GM18502 (cell line): ENCODE data around the gene GGT6.

Experiments used
- ATAC-seq: cut with Tn5 transposase; IDR thresholded peaks from one replicate; pipeline ENCODE4 v1.9.1; 2021; ENCODE audit warnings: mild to moderate bottlenecking; ENCODE audit not compliant: unreplicated experiment, poor library complexity

GGT6 gene

GRCh38 chr17:4576729-4577322 is 16.4 kb upstream of the GGT6 start:
- no peak for ATAC-seq

GRCh38 chr17:4576161-4576558 is 15.8 kb upstream of the GGT6 start:
- ATAC-seq = no peak

- no peak for ATAC-seq
Observed at GRCh38 chr17:4574448-4575045, 14.2 kb upstream of the GGT6 start.

GRCh38 chr17:4573669-4574068 is 13.3 kb upstream of the GGT6 start:
- no peak for ATAC-seq

- ATAC-seq = no peak
Observed at GRCh38 chr17:4573115-4573514, 12.7 kb upstream of the GGT6 start.

- ATAC-seq = no peak
Observed at GRCh38 chr17:4572131-4572530, 11.8 kb upstream of the GGT6 start.

- no peak for ATAC-seq
Observed at GRCh38 chr17:4569591-4569990, 9.2 kb upstream of the GGT6 start.

GRCh38 chr17:4566785-4567184 is 6.4 kb upstream of the GGT6 start:
- ATAC-seq = no peak

- no peak for ATAC-seq
Observed at GRCh38 chr17:4565209-4566141, 5.1 kb upstream of the GGT6 start.

- ATAC-seq = no peak
Observed at GRCh38 chr17:4562015-4562969, 1.9 kb upstream of the GGT6 start.

GRCh38 chr17:4560837-4561256 is 470 bp upstream of the GGT6 start:
- ATAC-seq = no peak

- ATAC-seq = no peak
Observed at GRCh38 chr17:4559966-4560365, 411 bp downstream of the GGT6 start.

GRCh38 chr17:4559139-4559791 is 1.1 kb downstream of the GGT6 start:
- ATAC-seq = no peak

GRCh38 chr17:4558347-4558971 is 1.9 kb downstream of the GGT6 start:
- ATAC-seq = no peak

- ATAC-seq = no peak
Observed at GRCh38 chr17:4557626-4558346, 2.6 kb downstream of the GGT6 start.

- ATAC-seq = no peak
Observed at GRCh38 chr17:4556996-4557395, 3.4 kb downstream of the GGT6 start.

GRCh38 chr17:4555873-4556759 is 4.3 kb downstream of the GGT6 start:
- ATAC-seq = peak; percentile 3
